Measurements from ENCODE around the gene DNAH10.
"Not testable (repeated sequence)": the region's sequence is repeated elsewhere in the genome, so short reads cannot be mapped to it uniquely, and the experiment has no call there.

DNAH10 gene

DNA sequence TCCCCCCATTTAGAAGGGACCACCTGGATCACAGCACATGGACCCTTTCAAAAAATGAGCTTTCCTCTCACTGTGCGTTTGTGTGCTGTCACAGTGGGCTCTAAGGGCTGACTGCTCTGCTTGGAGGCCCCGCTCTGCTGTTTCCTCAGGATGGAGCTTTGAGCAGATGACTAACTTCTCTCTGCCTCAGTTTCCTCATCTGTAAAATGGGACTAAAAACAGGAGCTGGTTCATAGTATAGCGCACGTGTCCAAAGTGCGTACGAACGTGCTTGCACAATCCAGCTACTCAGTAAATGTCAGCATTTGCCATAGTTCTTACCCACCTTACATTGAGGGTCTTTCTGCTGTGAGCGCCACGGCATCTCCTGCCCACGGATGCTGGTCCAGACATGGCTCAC is 12.7 kb upstream of the DNAH10 start:
- DNase-seq: no peak

DNA sequence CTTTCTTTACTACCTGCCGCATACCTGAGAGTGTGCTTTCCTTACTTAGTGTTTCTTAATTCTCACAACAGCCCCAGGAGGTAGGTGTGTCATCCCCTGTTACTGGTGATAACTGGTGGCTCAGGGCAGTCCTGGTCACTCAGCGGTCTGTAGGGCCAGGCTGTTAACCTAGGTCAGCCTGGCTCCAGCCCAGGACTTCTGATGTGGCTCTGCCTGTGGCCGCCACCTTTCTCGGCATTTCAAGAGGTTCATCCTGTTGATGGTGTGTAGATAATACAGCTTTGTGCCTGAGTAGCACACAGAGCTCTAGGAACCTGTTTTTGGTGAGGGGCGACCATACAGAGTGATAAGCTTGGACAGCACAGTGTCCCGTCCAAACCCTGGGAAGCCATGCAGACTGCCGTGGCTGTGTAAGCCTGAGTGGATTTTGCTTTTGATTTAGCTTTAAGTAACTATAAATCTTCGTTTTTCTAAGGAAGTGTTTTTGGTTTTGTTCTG is 11.9 kb upstream of the DNAH10 start:
- DNase-seq: no peak

DNA sequence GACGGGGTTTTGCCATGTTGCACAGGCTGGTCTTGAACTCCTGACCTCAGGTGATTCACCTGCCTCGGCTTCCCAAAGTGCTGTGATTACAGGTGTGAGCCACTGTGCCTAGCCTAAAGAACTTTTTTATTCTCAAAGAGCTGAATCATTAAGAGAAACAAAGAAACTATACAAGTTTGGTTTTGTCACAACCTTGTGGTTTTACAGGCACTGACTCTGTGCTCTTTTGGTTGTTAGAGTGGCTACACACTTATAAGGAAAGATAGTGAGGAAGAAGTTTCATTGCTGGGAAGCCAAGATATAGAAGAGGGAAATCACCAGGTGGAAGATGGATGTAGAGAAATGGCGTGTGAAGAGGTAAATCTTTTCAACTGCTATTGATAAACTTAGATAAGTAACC is 10.1 kb upstream of the DNAH10 start:
- no peak for DNase-seq

DNA sequence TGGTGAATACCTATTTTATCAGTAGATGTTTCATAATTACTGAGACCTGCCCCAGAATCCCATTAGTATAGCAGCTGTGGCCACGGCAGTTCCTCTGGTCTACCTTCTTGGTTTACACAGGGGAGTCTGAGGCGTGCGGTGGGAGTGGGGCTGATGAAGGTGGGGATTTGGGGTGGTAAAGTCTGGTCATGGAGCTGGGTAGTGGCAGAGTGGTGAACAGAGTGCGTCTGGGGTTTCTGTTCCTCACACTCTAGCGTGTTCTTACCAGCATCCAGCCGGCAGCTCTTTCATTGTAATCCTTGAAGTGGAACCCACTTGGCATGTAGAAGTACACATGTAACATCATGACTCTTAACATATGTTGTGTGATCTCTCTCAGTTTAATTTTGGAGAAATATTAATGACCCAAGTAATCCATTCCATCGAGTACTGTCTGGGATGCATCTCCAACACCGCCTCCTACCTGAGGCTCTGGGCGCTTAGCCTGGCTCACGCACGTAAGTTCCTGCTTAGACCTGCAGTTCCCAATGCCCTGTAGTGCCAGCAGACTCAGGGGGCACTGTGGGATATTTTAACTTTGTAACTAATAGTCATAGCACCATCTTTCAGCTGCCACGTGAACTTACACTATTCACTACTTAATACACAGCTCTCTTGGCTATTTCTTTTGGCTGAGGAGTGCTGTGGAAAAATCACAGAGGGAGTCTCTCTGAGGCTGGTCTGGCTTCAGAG is 7.9 kb upstream of the DNAH10 start:
- no peak for DNase-seq

DNA sequence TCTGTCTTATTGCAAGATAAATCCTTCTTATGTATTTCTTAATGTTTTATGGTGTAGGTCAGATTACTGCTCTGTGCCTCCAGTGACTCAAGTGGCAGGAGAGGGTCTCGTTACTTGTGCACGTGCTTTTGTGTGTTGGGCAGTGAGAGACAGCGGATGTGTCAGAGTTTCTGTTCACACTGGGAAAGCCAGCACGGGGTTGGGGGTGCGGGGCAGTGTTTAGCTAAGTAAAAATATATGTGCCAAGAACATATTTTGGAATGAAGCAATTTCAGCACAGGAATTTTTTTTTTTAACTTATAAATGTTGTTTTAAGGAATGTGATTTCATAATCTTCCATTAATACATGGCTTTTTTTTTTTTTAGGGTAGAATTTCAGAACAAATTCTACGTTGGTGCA is 4.5 kb upstream of the DNAH10 start:
- DNase-seq: no peak

DNA sequence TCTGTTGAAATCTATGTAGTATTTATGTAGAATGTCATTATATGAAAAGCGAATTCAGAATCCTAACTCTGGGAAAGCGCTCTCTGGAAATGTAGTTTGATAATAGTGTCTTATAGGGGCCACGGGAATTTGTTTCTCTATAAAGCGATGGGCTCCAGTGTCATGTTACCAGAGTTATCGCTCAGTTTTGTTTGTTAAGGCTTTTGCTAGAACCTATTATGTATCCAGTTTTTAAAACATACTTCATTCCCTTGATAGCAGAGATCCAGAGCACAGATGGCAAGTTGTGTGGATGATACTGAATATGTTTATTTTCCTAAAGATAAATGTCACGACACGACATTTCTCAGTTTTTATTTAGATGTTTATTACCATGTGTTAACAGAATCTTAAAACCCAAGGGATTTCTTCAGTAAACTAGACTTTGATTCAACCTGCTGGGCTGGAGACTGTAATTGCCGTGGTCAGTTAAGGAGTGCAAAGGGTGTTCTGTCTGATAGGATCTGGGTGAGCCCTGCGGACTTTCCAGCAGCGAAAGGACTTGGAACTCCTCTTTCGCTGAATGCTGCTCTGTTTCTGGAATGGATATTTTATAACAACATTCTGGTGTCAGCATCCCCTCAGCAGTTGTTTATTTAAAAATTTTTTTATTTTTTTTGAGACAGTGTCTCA is 1.7 kb upstream of the DNAH10 start:
- no peak for DNase-seq

DNA sequence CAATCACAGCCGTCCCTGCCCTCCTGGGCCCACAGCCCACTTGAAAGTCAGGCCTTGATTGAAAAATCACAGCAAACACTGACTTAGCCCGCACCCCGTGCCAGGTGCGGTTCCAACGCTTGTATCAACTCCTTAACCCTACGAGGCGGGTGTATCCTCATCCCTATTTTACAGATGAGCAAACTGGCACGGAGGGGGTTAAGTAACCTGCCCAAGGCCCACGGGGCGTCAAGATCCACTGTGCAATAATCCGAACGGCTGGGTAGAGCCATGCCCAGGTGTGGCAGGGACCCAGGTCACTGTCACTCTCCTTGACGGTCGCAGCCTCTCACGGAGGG is 583 bp downstream of the DNAH10 start:
- no peak for DNase-seq

DNA sequence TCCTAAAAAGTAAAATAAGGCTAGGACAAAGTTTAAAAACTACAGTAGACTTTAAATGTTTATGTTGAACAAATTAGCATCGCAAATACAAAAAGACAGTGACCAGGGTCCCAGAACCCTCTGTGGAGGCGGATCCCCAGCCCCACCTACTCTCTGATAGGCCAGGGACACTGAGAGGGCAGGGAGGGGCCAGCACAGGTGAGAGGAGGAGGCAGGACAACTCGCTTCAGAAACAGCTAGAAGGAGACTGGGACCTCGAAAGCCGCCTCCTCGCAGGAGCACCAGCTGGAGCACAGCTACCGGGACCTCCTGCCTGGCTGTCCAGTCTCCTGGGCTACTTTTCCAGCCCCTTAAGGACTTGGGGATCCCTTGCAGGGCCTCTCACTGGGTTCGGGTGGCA is 992 bp downstream of the DNAH10 start:
- DNase-seq: no peak

DNA sequence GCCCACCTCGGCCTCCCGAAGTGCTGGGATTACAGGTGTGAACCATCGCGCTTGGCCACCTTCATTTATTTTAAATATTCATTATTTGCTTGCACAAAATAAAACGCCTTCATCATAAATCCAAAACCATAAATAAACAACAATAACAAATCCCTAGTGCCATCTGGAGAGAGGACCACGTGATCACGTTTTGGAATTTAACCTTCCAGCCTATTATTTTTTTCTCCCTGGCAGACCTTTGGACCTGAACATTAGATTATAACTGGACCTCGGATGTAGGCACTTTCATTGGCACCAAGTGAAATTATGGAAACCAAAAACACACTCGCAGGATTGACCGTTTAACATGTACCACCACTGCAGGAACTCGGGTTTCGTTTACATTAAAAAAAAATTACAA is 2.0 kb downstream of the DNAH10 start:
- DNase-seq: no peak

DNA sequence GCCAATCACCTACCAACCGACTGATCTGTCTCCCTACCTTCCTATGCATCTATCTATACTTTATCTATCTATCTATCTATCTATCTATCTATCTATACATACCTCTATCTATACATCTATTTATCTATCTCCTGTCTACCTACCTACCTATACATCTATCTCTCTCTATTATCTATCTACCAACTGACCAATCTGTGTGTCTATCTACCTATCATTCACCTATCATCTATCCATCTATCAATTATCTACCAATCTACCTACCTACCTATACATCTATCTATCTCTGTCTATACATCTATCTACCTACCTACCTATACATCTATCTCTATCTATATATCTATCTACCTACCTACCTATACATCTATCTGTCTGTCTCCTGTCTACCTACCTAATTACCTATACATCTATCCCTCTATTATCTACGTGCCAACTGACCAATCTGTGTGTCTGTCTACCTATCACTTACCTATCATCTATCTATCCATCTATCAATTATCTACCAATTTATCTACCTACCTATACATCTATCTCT is 3.5 kb downstream of the DNAH10 start:
- DNase-seq: no peak

DNA sequence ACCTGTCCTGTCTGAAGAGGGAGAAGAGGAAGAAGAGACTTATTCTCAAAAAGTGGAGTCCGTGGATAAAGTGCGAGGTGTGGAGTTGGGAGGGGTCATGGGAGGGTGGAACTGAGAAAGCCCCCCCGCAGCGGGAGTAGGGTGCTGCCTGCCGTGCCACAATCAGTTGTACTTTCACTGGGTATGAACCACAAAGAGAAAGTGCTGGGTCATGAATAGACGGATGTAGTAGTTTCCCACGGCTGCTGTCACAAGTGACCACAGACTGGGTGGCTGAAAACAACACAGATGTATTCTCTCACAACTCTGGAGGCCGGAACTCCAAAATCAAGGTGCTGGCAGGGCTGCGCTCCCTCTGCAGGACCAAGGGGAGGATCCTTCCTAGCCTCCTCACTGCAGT is 5.5 kb downstream of the DNAH10 start:
- DNase-seq: no peak

DNA sequence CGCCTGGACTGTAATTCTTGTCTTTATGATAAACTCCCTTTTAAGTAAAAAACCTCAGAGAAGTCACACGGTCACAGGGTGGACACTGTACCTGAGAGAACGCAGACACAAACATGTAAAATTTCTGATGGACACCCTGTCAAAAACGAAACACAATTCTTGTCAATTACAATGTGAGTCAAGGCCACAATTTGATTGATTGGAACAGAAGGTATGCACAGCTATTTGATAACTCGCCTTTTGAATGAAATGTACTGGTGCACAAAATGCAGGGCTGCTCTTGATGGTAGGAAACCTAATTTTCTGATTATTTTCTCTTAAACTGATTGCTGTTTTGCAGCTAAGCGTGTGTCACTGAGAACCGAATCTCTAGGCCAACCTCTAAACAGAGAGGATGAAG is 9.2 kb downstream of the DNAH10 start:
- no peak for DNase-seq

DNA sequence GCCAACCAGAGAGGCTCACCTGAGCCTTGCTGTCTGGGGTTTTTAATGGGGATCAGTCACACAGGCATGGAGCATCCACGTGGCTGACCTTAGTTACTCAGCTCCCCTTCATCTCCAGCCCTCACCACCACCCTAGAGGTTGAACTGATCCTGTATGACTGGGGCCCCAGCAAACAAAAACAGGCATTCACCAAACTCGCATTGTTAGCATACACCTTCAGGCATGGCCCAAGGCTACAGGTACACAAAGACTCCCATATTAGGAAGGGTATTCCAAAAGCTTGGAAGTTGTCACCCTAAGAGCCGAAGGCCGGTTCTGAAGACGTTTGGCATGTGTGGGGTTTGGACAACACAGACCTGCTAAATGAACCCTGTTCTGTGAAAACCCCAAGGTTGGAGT is 10.0 kb downstream of the DNAH10 start:
- no peak for DNase-seq

DNA sequence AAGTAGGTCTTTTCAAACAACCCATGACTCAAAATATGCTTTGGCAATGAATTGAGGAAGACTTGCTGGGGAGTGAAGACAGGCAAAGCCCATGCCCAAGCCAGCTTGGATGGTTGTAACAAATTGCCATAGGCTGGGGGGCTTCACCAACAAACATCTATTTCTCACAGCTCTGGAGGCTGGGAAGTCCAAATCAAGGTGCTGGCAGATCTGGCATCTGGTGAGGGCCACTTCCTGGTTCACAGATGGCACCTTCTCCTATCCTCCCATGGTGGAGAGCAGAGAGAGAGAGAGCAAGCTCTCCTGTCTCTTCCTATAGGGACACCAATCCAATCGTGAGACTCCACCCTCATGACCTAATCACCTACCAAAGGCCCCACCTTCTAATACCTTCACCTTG is 11.3 kb downstream of the DNAH10 start:
- DNase-seq: no peak

DNA sequence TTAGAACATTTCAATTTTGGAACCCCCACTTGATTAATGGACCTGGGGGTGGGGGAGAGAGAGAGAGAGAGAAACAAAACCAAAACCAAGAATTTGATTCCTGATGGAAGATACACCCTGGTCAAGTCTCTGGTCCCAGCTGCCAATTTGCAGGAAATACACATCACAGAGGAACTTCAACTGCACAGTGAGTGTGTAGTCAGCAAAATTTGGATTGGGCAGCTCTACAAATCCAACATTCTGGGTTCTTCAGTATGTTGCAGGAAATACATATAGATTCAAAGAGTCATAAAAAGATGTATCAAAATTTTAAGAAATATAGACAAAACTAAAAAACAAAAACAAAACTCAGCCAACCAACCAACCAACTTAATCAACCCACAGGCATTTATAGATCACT is 17.4 kb downstream of the DNAH10 start:
- DNase-seq: no peak

DNA sequence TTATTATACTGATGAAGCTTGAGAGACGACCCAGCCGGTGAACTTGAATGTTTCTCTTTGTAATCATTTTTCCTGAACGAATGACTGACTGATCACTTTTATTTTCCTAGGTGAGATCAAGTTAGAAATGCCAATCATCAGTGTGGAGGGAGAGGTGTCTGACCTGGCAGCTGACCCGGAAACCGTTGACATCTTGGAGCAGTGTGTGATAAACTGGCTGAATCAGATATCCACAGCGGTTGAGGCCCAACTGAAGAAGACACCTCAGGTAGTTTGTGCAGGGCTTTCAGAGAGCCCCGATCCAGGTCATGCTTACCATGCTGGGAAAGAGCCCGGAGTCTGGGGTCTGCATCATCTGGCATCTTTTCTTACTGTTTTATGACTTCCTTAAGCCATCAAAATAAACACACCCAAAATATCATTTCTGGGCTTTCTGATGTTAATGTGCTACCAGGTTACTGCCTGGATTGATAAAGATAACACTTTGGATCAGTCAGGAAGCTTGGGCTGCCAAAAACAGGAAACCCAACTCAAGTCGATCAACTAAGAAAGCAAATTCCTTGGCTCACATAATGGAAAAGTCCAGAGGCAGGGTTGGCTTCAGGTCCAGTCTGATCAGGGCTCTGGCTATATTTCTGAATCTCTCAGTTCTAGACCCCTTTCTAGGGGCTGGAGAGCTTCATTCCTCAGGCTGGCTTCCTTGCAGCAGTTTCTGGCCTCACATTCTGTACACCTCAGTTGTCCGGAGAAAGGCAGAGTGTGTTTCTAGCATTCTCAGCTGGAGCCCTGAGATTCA is 21.1 kb downstream of the DNAH10 start:
- no peak for DNase-seq

DNA sequence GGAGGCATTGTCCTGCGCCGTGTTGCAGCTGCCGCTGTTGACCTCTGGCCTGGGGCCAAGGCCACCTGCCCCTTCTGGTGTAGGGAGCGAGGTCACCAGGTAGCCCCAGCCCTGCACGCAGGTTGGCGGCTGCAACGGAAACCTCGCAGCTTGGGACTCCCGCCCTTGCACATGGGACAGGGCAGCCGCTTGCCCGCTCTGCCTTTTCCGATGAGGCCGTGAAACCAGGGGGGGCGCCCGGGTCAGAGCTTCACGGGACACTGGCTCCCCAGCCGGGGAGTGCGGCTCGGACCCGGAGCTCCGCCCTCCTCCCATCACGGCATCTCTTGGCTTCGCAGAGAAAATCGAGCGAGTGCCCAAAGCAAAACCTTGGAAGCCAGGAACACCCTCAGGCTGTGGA is 25.4 kb downstream of the DNAH10 start:
- DNase-seq: no peak

DNA sequence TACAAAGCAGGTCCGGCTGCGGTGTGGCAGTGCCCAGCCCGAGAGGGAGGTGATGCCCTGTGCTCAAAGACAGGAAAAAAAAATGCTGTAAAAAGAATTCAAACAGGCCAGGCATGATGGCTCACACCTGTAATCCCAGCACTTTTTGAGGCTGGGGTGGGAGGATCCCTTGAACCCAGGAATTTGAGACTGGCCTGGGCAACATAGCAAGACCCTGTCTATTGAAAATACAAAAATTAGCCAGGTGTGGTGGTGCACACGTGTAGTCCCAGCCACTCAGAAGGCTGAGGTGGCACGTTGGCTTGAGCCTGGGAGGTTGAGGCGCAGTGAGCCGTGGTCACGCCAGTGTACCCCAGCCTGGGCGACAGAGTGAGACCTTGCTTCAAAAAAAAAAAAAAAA is 26.4 kb downstream of the DNAH10 start:
- no peak for DNase-seq

DNA sequence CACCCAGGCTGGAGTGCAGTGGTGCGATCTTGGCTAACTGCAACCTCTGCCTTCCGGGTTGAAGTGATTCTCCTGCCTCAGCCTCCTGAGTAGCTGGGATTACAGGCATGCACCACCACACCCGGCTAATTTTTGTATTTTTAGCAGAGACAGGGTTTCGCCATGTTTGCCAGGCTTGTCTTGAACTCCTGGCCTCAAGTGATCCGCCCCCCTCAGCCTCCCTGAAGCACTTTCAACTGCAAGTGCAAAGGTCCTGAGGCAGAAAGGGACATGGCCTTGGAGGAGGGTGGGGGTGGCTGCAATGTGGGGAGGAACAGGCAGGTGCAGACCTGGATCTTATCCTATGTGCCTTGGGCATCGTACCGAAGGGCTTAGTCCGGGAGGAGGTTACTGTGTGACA is 27.3 kb downstream of the DNAH10 start:
- DNase-seq: not testable (repeated sequence)

DNA sequence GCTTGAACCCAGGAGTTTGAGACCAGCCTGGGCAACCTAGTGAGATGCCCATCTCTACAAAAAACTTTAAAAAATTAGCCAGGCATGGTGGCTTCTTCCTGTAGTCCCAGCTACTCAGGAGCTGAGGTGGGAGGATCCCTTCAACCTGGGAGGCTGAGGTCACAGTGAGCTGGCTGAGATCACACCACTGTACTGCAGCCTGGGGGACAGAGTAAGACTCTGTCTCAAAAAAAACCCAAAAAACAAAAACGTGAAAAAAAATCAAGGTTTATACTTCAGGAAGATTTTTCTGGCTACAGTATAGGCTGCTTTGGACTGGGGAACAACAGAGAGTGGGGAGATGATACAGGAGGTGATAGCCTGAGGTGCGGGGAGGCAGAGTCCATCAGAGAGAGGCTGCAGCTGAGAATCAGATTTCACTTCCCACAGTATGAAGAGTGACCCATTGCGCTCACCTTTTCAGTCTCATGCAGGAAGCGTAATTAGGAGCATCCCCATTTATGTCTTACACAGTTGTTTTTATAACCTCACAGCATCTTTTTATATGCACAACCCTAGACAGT is 28.9 kb downstream of the DNAH10 start:
- no peak for DNase-seq

DNA sequence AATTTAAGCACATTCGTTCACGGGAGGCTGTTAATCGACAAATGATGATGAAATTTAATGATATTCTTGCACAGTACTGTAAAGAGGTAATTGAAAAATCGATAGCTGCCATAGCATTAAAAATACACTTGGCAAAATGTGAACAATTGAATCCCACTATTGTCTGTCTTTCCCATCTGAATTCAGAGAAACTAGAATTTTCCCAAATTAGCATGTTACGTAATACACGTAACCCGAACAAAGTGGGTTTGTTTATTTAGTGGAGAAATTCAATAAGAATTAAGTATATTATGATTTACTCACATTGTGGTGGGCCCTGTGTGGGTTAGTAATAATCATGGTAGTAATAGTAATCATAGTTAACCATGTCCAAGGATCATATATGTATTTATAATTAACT is 31.9 kb downstream of the DNAH10 start:
- no peak for DNase-seq

DNA sequence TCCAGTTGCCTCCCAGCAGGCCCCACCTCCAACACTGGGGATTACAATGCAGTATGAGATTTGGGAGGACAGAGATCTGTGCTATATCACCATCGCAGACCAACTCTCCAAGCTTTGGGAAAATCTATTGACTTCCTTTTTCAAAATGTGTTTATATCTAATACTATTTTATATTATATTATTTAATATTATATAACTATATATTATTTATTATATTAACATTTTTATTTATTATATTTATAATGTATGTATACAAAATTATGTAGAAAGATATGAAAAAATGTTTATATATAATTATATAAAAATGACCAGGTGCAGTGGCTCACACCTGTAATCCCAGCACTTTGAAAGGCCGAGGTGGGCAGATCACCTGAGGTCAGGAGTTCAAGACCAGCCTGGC is 36.4 kb downstream of the DNAH10 start:
- no peak for DNase-seq

DNA sequence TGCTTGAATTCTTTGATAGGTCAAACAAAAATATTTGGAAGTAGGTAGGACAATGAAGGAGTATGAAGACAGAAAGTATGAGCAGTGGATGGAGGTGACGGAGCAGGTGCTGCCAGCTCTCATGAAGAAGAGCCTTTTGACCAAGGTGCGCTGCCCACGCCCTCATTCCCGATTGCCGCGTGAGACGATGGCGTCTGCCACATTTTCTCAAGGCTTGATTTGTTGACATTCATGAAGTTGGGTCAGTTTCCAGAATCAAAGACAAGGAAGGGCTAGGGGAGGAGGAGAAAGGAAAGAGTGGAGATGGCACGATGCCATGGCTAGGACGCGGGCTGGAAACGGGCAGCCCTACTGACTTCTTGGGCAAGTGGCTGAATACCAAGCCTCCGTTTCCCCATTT is 37.1 kb downstream of the DNAH10 start:
- no peak for DNase-seq
